GM18873 (cell line): Measurements from ENCODE around the gene NUP93.
"Not testable (repeated sequence)": the region's sequence is repeated elsewhere in the genome, so short reads cannot be mapped to it uniquely, and the experiment has no call there.

ENCODE experiments used
- ATAC-seq: cut with Tn5 transposase; IDR thresholded peaks from one replicate; pipeline ENCODE4 v1.9.1; 2021; ENCODE audit warnings: mild to moderate bottlenecking, moderate library complexity, moderate number of reproducible peaks; ENCODE audit not compliant: unreplicated experiment, low FRiP score

The NUP93 gene

DNA sequence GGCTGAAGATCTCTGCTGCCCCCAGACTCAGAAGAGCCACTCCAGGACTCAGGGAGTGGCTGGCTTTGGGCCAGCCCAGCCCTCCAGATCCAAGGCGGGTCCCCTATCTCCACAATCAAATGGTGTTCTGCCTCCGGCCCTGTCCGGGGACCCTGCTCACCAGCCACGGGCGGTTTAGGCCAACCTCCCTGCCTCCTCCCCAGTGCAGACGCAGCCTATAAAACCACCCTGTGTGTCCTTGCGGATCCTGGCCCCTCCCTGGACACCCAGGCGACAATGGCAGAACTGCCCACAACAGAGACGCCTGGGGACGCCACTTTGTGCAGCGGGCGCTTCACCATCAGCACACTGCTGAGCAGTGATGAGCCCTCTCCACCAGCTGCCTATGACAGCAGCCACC lies 135.0 kb downstream of the NUP93 start, which contains the start of gene SLC12A3:
Gene SLC12A3 (plus strand): TSS at position 248 of the 400 bp plus-strand sequence. CDS start 29 bp downstream, at position 277.
- ATAC-seq, result no peak

DNA sequence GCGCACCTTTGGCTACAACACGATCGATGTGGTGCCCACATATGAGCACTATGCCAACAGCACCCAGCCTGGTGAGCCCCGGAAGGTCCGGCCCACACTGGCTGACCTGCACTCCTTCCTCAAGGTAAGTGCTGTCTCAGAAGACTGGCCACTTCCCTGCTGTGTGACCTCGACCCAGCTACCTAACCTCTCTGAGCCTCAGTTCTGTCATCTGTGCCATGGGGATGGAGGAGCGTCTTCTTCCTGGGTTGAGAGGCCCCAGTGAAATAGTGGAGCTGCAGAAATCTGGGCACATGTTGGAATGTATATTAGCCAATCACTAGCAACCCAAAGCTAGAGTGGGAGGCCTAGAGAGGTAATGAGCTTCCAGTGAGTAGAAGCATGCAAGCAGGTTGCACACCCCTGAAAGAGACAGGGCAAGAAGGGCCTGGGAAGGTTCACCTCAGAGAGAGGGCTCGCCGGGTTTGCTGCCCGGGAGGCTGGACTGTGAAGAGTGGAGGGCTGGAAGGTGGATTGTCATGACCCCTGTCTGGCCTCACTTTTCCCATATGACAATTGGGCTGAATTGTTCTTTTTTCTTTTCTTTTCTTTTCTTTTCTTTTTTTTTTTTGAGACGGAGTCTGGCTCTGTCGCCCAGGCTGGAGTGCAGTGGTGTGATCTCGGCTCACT lies 135.6 kb downstream of the NUP93 start:
- ATAC-seq, result no peak

DNA sequence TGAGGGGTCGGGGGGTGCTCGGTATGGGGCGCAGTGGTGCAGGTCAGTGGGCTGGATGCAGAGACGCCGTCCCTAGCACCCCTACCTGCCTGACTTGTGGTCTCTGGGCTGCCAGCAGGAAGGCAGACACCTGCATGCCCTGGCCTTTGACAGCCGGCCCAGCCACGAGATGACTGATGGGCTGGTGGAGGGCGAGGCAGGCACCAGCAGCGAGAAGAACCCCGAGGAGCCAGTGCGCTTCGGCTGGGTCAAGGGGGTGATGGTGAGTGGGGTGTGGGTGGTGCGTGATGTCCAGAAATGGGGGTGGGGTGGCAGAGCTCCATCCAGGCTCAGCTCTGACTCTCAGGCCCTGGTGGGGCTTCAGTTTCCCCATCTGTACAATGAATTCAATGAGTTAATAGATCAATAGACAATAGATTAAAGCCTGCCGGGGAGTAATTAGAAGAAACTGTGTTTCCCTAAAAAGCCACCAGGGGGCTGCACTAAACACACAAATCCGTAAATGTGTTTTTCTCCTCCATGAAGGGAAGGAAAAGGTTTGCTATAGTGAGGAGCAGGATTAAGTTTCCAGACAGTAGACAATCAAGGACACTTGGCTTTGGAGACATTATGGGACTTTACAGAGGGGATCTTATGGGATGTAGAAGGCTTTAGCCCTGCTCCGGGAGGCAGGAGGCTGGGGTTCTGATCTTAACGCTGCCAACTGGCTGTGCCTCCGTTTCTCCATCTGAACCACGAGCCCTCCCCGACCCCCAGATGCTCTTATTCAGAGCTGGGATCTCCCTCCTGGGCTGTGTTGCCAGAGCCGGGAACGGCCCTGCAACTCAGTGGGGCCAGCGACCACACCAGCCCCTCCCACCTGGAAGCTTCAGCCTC lies 137.3 kb downstream of the NUP93 start:
- ATAC-seq, result no peak

- ATAC-seq, result no peak
Observed at GRCh38 chr16:56868175-56868574, 138.2 kb downstream of the NUP93 start.

DNA sequence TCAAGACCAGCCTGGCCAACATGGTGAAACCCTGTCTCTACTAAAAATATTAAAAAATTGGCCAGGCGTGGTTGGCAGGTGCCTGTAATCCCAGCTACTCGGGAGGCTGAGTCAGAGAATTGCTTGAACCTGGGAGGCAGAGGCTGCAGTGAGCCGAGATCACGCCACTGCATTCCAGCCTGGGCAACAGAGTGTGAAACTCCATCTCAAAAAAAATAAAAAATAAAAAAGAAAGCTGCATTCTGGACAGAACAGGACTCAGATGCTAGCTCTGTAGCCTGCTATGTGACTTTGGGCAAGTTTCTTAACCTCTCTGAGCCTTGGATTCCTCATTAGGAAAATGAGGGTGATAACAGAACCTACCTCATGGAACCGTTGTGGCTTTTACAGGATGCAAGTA lies 138.8 kb downstream of the NUP93 start:
- ATAC-seq, result not testable (repeated sequence)

GRCh38 chr16:56869513-56870275 lies 139.8 kb downstream of the NUP93 start:
- no peak for ATAC-seq

- ATAC-seq, result no peak
Observed at GRCh38 chr16:56870276-56870888, 140.5 kb downstream of the NUP93 start.

DNA sequence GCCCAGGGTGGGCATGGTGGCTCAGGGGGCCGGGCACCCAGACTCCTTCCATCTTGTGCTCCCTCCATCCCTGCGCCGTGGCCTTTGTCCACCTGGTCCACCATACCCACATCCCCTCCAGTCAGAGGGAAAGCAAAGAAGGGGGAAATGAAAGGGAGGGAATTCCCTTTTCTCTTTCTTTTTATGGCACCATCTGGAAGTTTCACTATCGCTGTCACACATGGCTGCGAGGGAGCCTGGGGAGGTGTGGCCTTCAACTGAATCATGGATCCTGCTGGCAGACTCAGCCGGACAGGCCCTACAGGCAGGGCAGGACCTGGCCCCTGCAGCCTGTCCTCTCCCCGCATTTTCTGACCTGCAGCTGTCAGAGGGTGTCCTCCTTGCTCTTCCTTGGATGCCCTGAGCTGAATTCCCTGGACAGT lies 141.3 kb downstream of the NUP93 start:
- ATAC-seq, result no peak

- ATAC-seq, result no peak
Observed at GRCh38 chr16:56872863-56873391, 143.0 kb downstream of the NUP93 start.

DNA sequence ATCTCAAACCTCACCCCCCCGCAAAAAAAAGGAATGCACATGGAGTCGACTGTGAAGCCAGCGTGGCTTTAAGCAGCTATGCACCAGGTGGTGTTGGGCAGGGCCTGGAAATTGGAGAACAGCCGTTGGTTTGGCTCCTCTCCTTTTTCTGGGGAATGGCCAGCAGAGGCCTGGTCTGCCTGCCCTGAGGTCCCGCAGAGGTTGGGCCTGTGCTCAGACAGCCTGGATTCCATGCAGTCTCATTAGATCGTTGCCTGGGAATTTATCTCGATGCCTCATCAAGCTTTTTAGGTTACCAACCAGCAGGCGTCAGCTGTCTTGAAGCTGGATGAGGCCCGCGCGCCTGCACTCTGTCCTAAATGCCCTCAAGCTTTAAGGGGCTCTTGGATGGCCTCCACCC lies 144.9 kb downstream of the NUP93 start:
- ATAC-seq, result no peak

GRCh38 chr16:56876048-56876447 lies 146.1 kb downstream of the NUP93 start:
- ATAC-seq, result no peak

DNA sequence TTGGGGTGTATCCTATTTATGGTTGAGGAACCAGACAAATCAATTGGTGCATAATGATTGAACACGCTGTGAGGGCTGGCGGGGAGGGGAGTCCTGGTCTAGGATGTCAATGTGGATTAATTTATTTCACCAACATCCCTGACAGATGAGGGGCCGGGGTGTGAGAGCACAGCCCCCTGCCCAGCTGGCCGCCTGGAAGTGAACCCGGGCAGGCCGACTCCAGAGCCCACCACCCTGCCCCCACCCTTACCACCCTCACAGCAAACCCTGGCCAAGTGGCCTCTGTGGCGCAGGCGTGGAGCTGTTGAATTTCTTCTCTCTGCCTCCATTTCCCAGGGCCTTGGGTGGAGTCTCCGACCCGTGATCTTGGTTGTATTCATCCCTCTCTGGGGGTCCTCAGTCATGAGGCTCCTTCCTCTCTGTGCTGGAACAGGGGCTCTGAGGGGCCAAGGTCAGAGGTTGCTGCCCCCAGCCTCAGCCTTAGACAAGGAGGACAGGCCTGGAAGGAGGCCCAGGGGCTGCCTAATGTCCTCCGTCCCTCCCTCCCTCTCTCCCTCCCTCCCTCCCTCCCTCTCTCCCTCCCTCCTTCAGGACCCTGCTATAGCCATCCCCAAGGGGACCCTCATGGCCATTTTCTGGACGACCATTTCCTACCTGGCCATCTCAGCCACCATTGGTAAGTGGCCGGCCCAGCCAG lies 147.7 kb downstream of the NUP93 start:
- no peak for ATAC-seq

DNA sequence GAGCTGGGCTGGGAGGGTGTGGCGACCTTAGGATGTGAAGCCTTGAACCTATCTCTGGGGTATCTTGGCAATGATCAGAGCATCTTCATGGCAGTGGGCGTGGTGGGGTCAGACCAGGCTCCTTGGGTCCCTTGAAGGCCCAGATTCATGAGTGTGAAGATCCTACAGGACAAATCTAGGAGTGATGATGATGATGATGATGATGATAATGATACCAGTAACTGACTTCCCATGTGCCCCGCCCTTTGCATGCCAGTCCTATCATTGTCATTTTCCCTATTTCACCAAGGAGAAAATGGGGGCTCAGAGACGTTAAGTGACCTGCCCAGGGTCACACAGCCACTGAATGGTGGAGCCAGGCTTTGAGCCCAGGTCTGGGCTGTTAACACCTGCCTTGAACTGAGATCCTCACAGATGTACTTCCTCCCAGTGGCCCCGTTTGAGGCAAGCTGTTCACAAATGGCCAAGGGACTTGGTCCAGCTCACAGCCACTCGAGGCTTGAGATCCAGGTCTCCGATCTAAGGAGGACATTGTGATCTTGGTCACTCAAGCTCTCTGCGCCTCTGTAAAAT lies 148.4 kb downstream of the NUP93 start:
- no peak for ATAC-seq

DNA sequence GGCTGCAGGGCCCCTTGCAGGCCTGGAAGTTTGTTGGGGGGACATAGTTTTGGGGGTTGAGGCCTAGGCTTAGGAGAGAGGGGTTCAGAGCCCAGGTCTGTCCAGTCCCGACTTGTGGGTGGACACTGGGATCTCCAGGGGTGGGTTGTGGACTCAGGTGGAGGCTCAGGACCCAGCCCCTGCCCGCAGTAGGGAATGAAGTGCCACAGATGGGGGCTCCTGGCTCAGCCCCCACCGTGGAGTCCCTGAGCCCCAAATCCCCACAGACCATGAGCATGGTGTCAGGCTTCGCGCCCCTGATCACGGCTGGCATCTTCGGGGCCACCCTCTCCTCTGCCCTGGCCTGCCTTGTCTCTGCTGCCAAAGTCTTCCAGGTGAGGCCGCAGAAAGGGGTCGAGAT lies 149.3 kb downstream of the NUP93 start:
- ATAC-seq, result no peak

DNA sequence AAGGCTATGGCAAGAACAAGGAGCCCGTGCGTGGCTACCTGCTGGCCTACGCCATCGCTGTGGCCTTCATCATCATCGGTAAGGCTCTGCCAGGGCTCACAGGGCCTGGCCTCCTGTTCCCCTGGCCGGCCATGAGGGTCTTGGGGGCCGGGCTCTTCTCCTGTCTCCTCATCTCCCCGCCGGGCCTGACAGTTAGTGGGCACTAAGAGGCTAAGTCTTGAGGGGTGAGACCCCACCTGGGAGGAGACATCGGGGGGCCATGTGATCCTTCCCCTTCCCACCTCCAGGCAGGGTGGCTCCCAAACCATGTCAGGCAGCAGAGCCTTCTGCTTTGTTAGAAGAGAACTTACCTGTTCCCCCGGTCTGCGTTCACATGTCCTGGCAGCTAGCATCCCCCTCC lies 150.2 kb downstream of the NUP93 start:
- no peak for ATAC-seq

DNA sequence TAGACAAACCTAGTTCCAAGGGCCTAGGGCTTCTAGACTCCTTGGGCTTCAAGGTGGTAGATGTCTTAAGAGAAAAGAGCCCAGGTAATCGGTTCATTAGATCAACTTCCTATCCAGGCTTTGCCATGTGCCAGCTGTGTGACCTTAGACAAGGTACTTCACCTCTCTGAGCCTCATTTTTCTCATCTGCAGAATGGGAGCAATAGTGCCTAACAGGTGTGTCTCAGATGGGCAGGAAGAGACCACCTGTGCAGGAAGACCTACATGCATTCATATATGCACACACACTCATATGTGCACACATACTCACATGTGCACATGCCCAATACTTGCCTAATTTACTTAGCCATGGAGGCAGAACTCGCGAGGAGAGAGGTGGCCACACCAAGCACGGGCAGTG lies 150.8 kb downstream of the NUP93 start:
- no peak for ATAC-seq

DNA sequence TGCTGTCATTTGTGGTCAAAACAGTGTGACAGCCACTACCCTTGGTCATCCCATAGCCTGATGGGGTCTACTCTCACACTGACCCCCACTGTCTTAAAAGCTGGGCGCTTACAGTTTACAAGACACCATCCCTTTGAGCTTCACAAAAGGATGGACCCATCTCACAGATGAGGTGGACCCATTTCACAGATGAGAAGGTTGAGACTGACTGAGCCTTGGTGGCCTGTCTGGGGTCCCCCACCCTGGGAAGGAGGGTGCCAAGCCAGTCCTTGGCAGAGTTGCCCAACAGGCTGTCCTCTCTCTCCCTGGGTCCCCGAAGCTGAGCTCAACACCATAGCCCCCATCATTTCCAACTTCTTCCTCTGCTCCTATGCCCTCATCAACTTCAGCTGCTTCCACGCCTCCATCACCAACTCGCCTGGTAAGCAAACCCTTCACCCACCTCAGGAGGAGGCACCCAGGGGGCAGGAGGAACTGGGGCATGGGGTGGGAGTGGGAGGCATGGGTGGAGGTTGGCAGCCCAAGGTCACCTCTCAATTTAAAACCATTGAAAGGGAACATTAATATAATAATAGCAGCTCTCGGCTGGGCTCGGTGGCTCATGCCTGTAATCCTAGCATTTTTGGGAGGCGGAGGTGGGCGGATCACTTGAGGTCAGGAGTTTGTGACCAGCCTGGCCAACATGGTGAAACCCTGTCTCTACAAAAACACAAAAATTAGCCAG lies 152.3 kb downstream of the NUP93 start:
- no peak for ATAC-seq

DNA sequence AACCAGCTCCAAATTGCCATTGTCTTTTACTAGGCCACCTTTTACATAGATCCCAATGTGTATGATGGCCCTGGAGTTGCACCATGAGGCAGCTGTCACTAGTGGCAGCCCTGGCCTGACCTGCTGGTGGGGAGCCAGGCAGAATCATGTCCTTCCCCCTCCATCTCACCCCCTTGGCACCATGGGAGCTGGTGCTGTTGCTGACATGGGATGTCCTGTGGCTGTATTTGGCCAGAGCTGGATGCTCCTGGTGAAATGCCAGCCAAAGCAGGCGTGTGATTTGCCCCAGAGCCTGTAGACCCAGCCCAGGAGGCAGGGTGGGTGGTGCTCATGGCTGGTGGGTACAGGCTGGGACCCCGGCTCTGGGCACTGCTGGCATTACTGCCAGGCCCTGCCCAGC lies 153.7 kb downstream of the NUP93 start:
- no peak for ATAC-seq
